GM18951 (cell line): Measurements from ENCODE around the gene LYG1.
"Not testable (repeated sequence)": the region's sequence is repeated elsewhere in the genome, so short reads cannot be mapped to it uniquely, and the experiment has no call there.

Experiments
- POLR2A ChIP-seq: IDR thresholded peaks from 4 replicates; pipeline ENCODE4 v1.6.1; 2011; ENCODE audit warnings: mild to moderate bottlenecking; ENCODE audit not compliant: insufficient read length, insufficient read depth; ENCODE audit errors: extremely low read depth
- in situ Hi-C: fragments of 300-500 bp; cut with MboI; formaldehyde crosslinking; loops from one replicate; pipeline ENCODE4 v1.12.0; 2022; ENCODE audit warnings: low sequenced_read_pairs, mixed read lengths, inconsistent platforms; ENCODE audit not compliant: unreplicated experiment

Gene LYG1

DNA sequence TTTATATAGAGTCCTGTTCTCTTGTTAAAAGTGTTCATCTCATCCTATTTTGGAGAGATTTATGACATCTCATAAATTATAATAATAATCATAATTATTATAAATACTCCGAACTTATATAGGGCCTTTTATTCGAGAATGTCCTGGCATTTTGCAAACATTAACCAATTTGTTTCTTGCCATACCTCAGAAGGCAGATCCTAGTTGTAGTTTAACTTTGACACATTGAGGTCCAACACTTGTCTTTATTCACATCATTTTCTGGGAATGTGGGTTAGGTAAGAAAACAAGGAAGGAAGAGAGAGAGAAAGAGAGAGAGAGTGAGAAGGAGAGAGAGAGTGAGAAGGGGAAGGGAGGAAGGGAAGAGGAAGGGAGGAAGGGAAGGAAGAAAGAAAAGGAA lies at the start of gene LYG1:
TSS of gene LYG1 (minus strand) at position 101 of the 400 bp plus-strand sequence. CDS start 5,527 bp downstream, outside the sequence.
- in situ Hi-C loops: not testable (repeated sequence)

DNA sequence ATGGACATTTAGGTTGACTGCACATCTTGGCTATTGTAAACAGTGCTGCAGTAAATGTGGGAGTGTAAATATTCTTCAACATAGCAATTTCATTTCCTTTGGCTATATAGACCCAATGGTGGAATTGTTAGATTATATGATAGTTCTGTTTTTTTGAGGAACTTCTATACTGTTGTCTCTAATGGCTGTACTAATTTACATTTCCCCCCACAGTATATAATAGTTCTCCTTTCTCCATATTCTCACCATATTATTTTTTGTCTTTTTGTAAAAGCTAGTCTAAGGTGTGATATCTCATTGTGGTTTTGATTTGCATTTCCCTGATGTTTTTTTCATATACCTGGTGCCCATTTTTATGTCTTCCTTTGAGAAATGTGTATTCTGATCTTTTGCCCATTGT lies 49.2 kb upstream of the LYG1 start:
- no peak for TF ChIP-seq POLR2A
- in situ Hi-C loops: no loop called here

DNA sequence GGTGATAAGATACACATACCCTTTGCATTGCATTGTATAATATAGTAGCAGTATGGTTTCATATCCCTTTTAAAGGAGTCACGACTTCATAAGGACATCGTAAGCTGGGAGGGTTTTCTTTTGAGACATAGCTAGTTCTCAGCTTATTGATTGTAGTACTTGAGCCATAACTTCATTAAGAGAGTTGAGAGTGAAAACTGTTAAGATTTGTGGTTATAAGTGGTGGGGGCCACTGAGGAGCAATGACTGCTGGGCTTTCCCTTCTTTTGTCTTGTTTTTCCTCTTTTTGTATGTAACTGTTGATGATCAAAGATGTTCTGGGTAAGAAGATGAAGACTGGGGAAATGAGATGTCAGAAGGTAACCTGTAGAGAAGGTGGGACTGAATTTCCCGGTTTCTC lies 47.2 kb upstream of the LYG1 start:
- in situ Hi-C loops: no loop called here
- no peak for TF ChIP-seq POLR2A

DNA sequence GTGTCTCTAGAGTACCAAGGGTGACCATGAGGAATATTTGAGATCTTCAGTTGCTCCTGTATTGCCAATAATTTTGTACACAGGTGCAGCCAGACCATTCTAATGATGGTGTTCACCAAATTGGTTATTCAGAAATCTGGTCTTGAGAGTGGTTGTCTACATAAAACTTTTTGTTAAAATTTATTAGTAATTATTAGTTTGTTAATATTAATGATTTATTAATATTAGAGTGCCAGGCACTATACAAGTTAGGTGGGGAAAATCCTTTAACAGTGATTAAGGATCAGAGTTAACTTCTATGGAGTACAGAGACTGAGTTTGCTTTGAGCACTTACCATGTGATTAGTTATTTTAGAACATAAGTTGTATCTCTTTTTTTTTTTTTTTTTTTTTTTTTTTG lies 45.2 kb upstream of the LYG1 start:
- in situ Hi-C loops: no loop called here
- no peak for TF ChIP-seq POLR2A

DNA sequence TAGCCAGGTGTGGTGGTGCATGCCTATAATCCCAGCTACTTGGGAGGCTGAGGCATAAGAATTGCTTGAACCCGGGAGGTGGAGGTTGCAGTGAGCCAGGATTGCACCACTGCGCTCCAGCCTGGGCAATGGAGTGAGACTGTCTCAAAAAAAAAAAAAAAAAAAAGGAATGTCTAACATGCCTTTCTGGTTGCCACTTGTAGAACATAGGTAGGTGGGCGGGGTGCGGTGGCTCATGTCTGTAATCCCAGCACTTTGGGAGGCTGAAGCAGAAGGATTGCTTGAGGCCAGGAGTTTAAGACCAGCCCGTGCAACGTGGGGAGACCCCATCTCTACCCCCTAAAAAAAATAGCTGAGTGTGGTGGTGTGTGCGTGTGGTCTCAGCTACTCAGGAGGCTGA lies 44.4 kb upstream of the LYG1 start:
- in situ Hi-C loops: not testable (repeated sequence)

DNA sequence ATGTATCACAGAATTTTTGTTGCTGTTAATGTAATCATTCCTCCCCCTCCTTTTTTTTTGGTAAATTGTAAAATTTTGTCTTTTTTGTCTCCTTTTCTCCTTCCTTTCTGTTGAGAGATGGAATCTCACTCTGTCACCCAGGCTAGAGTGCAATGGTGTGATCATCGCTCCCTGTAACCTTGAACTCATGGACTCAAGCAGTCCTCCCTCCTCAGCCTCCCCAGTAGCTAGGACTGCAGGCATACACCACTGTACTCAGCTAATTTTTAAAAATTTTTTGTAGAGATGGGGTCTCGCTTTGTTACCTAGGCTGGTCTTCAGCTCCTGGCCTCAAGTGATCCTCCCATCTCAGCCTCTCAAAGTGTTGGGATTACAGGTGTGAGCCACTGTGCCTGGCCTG lies 41.5 kb upstream of the LYG1 start:
- TF ChIP-seq POLR2A: no peak
- in situ Hi-C loops: no loop called here

DNA sequence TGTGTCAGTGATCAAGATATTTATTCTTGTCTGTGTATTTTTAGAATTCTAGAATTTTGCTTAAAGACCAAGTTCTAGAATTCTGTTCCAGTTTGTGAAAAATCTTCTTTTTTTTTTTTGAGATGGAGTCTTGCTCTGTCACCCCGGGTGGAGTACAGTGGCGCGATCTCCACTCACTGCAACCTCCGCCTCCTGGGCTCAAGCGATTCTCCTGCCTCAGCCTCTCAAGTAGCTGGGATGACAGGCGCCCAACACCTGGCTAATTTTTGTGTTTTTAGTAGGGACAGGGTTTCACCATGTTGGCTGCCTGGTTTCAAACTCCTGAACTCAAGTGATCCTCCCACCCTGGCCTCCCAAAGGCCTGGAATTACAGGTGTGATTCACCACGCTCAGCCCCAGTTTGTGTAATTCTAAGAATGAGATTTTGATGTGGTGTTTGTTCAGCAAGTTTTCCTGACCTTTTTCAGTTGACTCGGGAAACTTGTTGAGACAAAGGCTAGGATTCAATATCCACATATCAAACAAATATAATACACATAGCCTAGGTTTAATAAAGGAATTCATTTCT lies 39.8 kb upstream of the LYG1 start:
- in situ Hi-C loops: no loop called here

DNA sequence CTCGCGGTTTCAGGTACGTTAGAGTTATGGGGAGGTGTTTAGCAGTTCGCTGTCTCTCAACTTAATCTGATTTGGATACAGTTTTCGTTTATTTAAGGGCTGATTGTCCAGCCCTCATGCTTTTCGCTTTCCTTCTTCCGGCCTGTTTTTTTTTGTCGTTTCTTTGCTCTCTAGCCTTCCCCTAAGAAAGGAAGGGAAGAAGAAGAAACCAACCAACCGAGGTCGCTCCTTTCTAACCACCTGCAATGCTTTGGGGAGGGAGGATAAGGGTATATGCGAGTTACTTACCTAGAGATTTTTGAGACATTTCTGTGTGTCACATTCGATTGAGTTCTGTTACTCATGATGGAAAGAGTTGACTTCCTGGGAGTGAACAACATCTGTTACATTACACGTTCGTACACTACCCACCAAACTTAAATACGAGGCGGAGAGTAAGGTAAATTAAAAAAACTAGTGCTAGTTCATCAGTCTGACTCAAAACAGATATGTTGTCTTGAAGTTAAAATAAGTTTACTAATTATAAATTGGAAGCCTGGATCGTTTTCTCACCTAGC lies 37.1 kb upstream of the LYG1 start:
- TF ChIP-seq POLR2A: no peak
- in situ Hi-C loops: no loop called here

More for the DNA sequence above, 39.8 kb upstream of the LYG1 start:
- no peak for TF ChIP-seq POLR2A

DNA sequence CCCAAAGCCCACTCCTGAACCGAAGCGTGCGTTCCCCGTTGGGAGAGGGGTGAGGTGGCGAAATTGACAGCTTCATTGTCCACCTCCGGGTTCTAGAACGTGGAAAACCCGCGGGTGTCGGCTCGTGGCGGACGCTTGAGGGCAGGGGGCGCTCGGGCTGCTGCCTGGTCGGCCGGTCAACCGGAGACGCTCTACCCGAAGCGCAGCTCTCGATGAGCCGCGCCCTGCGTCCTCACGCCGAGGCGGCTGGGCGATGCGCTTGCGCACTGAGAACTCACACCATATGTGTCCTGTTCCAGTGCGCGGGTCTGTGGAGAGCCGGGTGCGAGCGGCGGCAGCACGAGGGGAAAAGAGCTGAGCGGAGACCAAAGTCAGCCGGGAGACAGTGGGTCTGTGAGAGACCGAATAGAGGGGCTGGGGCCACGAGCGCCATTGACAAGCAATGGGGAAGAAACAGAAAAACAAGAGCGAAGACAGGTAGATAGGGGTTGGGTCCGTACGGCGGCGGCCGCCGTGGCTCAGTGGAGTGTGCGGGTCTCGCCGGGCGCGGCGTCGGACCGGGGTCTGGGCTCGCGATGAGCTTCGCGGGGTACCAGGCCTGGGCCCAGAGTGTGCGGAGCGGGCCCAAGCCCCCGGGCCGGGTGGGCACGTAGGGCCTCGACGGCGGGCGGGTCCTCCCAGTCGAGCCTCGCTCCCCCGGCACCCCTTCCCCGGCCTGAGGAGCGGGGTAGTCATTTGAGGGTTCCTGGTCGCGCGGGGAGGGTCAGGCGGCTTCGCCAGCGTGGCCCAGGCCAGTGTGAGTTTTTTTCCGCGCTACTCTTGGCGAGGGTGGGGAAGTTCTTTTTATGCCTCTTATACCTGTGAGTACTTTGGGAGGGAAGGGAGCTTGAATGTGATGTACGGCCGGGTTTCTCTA lies 36.4 kb upstream of the LYG1 start, which contains the start of gene EIF5B:
TSS of gene EIF5B (plus strand) at position 277 of the 916 bp plus-strand sequence. CDS start at position 443, 166 bp downstream.
- peak; percentile 95 for TF ChIP-seq POLR2A
- in situ Hi-C loops: no loop called here

DNA sequence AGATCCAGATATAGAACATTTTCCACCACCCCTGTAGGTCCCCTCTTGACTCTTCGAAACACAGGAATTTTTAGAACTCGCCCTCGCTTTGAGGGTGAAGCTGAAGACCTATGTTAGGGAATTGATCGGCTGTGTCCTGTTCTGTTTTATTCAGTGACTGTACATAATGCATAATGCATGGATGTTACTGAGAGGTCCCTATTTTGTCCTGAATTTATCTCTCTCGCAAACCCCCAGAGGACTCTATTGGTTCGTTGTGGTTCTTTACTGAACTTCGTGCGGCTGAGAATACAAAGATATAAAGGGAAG lies 35.8 kb upstream of the LYG1 start:
- no peak for TF ChIP-seq POLR2A
- in situ Hi-C loops: no loop called here

DNA sequence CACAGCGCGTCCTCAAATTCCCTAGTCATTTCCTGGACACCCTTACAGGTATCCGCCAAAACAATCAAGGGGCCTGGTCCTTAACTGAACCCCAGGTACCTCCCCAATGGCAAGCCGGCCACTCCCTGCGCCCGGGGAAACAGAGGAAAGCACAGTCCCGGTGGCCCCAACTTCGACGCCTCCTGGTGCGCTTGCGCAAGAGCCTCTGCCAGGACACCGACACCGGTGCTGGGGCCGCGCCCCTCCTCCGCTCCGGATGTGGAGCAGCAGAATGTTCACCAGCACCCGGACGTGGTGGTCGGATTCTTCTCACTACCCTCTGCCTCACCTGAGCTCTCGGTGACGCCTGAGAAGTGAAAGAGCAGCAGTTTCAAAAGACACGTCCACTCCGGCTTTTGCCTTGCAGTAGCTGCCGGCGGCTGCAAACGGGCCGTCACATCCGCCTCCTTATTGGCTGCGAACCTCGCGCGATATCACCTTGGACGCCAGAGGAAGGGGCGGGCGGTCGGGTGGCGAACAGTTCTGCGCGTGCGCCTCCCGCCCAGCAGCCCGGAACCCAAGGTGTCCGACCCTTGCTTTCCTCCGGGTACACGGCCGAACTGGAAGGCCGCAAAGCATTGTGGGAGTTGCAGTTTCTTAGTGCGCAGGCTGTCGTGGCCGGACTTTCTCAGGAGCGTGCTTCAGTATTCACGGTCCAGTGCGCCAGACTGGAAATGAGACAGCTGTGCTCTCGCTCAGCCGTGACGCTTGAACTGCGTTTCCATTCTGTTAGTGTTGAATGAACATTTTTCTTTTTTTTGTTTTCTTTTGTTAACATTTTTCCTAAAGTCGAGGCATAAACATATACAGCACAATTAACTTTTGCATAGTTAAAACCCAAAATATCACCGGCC lies 35.2 kb upstream of the LYG1 start, which contains the start of gene TXNDC9:
TSS of gene TXNDC9 (minus strand) at position 423 of the 893 bp plus-strand sequence. CDS start 3,123 bp downstream, outside the sequence.
- in situ Hi-C loops: no loop called here
- TF ChIP-seq POLR2A: peak; percentile 93

DNA sequence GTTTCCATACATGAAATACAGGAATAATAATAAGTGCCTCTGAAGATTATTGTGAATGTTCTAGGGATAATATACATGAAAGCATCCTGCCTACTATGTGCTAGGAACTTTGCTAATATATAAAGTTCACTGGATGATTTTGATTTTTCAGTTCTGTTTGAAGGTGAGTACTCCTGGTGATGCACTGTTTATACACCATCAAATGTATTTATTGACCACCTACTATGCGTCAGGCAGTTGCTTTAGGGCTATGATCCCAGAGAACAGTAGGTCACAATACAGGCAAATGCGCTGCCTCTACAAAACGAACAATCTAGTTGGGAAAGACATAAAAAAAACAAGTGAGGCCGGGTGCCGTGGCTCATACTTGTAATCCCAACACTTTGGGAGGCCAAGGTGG lies 24.4 kb upstream of the LYG1 start:
- in situ Hi-C loops: no loop called here
- no peak for TF ChIP-seq POLR2A

DNA sequence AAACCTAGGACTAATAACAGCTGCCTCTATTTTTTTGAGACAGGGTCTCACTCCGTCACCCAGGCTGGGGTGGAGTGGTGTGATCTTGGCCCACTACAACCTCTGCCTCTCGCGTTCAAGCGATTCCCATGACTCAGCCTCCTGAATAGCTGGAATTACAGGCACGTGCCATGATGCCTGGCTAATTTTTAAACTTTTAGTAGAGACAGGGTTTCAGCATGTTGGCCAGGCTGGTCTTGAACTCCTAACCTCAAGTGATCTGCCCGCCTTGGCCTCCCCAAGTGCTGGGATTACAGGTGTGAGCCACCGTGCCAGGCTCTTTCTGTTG lies 16.8 kb upstream of the LYG1 start:
- in situ Hi-C loops: not testable (repeated sequence)
